GM23338 (cell line): ENCODE data around the gene UNC5B.

ENCODE experiments used
- EZH2 ChIP-seq: fragments of 200-600 bp; sonication (generic); IDR thresholded peaks from one replicate; pipeline ENCODE4 v1.8.0; 2017; ENCODE audit warnings: antibody characterized with exemption, mild to moderate bottlenecking, low read depth; ENCODE audit not compliant: unreplicated experiment
- EZH2phosphoT487 ChIP-seq: fragments of 200-600 bp; sonication (generic); IDR thresholded peaks from one replicate; pipeline ENCODE4 v1.8.1; 2018; ENCODE audit warnings: antibody characterized with exemption; ENCODE audit not compliant: unreplicated experiment
- JUNB ChIP-seq: IDR thresholded peaks from one replicate; pipeline ENCODE4 v1.6.1; 2016; ENCODE audit warnings: antibody characterized with exemption; ENCODE audit not compliant: unreplicated experiment
- POLR2AphosphoS5 ChIP-seq: IDR thresholded peaks from 2 replicates; pipeline ENCODE4 v1.6.1; 2016; ENCODE audit warnings: antibody characterized with exemption, low read depth
- TF ChIP-seq, protein P1 (sequence below), 2 experiments: fragments of 200-600 bp in 1 of 2; sonication (generic) in 1 of 2; conservative IDR thresholded peaks; 2 replicates each; pipeline versions ENCODE4 v1.5.1 to v1.6.1; 2016 to 2017; ENCODE audit warnings: antibody characterized with exemption in 2 of 2, low read depth in 2 of 2, mild to moderate bottlenecking in 2 of 2, moderate library complexity in 1 of 2
- TF ChIP-seq, protein P2 (sequence below): IDR thresholded peaks from one replicate; pipeline ENCODE4 v1.6.1; 2018; ENCODE audit warnings: antibody characterized with exemption; ENCODE audit not compliant: unreplicated experiment
- TF ChIP-seq, protein P3 (sequence below): IDR thresholded peaks from 2 replicates; pipeline ENCODE4 v1.6.1; 2016; ENCODE audit warnings: antibody characterized with exemption

DNA sequence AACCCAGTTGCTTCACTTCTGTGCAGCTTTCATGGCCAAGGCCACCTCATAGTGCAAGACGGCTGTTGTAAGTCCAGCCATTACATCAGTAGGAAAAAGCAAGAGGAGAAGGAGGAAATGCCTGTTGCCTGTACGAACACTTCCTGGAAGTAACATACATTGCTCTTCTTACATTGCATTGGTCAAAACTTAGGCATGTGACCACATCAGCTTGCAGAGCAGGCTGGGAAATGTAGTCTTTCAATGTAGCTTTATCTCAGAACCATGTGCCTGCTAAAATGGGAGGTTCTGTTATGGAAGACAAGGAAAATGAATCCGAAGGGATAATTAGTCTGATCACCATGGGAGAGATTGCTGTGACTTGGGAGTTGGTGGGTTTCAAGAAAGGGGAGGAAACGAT lies 111.0 kb downstream of the UNC5B start:
- no peak for TF ChIP-seq EZH2phosphoT487
- TF ChIP-seq, protein P1, sequence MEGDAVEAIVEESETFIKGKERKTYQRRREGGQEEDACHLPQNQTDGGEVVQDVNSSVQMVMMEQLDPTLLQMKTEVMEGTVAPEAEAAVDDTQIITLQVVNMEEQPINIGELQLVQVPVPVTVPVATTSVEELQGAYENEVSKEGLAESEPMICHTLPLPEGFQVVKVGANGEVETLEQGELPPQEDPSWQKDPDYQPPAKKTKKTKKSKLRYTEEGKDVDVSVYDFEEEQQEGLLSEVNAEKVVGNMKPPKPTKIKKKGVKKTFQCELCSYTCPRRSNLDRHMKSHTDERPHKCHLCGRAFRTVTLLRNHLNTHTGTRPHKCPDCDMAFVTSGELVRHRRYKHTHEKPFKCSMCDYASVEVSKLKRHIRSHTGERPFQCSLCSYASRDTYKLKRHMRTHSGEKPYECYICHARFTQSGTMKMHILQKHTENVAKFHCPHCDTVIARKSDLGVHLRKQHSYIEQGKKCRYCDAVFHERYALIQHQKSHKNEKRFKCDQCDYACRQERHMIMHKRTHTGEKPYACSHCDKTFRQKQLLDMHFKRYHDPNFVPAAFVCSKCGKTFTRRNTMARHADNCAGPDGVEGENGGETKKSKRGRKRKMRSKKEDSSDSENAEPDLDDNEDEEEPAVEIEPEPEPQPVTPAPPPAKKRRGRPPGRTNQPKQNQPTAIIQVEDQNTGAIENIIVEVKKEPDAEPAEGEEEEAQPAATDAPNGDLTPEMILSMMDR (conservative IDR thresholded peaks at IDR 0.05; ENCODE audit: low read depth in 2 of 2), result no peak
- no peak for TF ChIP-seq POLR2AphosphoS5
- TF ChIP-seq EZH2, result no peak
- TF ChIP-seq, protein P2, sequence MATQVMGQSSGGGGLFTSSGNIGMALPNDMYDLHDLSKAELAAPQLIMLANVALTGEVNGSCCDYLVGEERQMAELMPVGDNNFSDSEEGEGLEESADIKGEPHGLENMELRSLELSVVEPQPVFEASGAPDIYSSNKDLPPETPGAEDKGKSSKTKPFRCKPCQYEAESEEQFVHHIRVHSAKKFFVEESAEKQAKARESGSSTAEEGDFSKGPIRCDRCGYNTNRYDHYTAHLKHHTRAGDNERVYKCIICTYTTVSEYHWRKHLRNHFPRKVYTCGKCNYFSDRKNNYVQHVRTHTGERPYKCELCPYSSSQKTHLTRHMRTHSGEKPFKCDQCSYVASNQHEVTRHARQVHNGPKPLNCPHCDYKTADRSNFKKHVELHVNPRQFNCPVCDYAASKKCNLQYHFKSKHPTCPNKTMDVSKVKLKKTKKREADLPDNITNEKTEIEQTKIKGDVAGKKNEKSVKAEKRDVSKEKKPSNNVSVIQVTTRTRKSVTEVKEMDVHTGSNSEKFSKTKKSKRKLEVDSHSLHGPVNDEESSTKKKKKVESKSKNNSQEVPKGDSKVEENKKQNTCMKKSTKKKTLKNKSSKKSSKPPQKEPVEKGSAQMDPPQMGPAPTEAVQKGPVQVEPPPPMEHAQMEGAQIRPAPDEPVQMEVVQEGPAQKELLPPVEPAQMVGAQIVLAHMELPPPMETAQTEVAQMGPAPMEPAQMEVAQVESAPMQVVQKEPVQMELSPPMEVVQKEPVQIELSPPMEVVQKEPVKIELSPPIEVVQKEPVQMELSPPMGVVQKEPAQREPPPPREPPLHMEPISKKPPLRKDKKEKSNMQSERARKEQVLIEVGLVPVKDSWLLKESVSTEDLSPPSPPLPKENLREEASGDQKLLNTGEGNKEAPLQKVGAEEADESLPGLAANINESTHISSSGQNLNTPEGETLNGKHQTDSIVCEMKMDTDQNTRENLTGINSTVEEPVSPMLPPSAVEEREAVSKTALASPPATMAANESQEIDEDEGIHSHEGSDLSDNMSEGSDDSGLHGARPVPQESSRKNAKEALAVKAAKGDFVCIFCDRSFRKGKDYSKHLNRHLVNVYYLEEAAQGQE, result no peak
- TF ChIP-seq, protein P3, sequence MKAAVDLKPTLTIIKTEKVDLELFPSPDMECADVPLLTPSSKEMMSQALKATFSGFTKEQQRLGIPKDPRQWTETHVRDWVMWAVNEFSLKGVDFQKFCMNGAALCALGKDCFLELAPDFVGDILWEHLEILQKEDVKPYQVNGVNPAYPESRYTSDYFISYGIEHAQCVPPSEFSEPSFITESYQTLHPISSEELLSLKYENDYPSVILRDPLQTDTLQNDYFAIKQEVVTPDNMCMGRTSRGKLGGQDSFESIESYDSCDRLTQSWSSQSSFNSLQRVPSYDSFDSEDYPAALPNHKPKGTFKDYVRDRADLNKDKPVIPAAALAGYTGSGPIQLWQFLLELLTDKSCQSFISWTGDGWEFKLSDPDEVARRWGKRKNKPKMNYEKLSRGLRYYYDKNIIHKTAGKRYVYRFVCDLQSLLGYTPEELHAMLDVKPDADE, result 0 out of 2 replicates have a peak, but pooled peaks have one; percentile 33
- TF ChIP-seq JUNB, result no peak
